Endothelial cell of umbilical vein (primary cell): ENCODE measurements around the gene MEI1.

Experiments
- CTCF ChIP-seq, 2 donors: IDR thresholded peaks; 1 replicate in 1 of 2; 2 replicates in 1 of 2; pipeline ENCODE4 v1.5.1; 2011; ENCODE audit warnings: low read length in 2 of 2, mild to moderate bottlenecking in 2 of 2, moderate library complexity in 2 of 2, control low read depth in 1 of 2, inconsistent platforms in 1 of 2, low read depth in 1 of 2; ENCODE audit not compliant: insufficient read depth in 1 of 2; ENCODE audit errors: extremely low read depth in 1 of 2
- EZH2 ChIP-seq: IDR thresholded peaks from 2 replicates; pipeline ENCODE4 v1.6.1; 2012; ENCODE audit warnings: borderline replicate concordance, low read depth, mild to moderate bottlenecking, moderate library complexity, low read length, inconsistent platforms; ENCODE audit not compliant: severe bottlenecking
- JUN ChIP-seq: IDR thresholded peaks from 2 replicates; pipeline ENCODE4 v1.6.1; 2011; ENCODE audit warnings: borderline replicate concordance, low read depth; ENCODE audit not compliant: insufficient read length, insufficient read depth
- MYC ChIP-seq: IDR thresholded peaks from one replicate; pipeline ENCODE4 v1.6.1; 2011; ENCODE audit warnings: mild to moderate bottlenecking, low read depth, low read length
- POLR2A ChIP-seq: IDR thresholded peaks from 2 replicates; pipeline ENCODE4 v1.6.1; 2012; ENCODE audit warnings: low read depth, mild to moderate bottlenecking, control low read depth, low read length

- TF ChIP-seq POLR2A = no peak
- no peak for TF ChIP-seq MYC
- TF ChIP-seq CTCF (IDR thresholded peaks at IDR 0.05; ENCODE audit: extremely low read depth in 1 of 2, insufficient read depth in 1 of 2, low read depth in 1 of 2, low read length in 2 of 2) = no peak
- no peak for TF ChIP-seq EZH2
- TF ChIP-seq JUN = no peak
These were observed 16.3 kb upstream of the MEI1 start for GRCh38 chr22:41683052-41683451.
